NCI-H2196 (cell line): ENCODE data around the gene SLC38A4.
"Not testable (repeated sequence)": the region's sequence is repeated elsewhere in the genome, so short reads cannot be mapped to it uniquely, and the experiment has no call there.

Experiments used
- DNase-seq: peaks from one replicate; lab custom pipeline; 2025; ENCODE audit not compliant: unreplicated experiment; lab: John Stamatoyannopoulos, UW

Gene SLC38A4, protein sequence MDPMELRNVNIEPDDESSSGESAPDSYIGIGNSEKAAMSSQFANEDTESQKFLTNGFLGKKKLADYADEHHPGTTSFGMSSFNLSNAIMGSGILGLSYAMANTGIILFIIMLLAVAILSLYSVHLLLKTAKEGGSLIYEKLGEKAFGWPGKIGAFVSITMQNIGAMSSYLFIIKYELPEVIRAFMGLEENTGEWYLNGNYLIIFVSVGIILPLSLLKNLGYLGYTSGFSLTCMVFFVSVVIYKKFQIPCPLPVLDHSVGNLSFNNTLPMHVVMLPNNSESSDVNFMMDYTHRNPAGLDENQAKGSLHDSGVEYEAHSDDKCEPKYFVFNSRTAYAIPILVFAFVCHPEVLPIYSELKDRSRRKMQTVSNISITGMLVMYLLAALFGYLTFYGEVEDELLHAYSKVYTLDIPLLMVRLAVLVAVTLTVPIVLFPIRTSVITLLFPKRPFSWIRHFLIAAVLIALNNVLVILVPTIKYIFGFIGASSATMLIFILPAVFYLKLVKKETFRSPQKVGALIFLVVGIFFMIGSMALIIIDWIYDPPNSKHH

DNA sequence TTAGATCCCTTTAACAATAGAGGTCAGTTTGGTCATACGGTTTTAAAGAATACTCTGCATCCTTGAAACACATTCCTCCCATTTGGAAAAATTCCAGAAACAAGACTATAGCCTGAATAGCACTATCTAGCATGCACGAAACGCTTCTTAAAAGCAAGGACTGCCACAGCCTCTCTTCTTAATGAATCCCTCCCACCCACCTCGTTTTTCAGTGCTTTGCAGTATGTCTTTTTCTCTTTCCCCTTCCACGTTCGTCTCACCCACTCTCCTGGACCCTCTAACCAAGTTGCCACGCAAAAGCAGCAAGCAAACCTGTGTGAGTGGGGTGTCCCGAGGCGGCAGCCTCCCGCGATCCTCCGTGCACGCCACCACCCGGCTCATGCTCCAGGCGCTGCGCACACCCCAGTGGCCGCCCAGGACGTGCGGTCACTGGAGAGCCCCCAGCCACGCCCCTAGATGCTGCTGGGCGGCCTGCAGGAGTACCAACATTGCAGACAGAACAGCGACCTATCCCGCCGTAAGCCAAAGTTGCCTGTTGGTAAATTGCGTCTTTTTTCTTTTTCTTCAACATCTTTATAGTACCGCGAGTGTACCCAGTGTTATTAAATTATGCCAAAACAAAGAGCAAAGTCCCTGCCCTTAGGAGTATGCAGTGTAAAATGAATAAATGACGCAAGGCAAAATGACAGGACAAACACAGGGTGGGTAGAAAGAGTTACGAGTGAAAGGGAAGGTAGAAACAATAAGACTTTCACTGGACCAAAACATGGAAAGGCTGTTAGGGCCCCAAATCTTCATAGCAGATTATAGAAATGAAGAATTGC lies at the start of gene SLC38A4:
Gene SLC38A4, minus strand, starts transcription at position 407 of the 824 bp plus-strand sequence. CDS start 32,926 bp downstream, outside the sequence.
- DNase-seq = no peak

DNA sequence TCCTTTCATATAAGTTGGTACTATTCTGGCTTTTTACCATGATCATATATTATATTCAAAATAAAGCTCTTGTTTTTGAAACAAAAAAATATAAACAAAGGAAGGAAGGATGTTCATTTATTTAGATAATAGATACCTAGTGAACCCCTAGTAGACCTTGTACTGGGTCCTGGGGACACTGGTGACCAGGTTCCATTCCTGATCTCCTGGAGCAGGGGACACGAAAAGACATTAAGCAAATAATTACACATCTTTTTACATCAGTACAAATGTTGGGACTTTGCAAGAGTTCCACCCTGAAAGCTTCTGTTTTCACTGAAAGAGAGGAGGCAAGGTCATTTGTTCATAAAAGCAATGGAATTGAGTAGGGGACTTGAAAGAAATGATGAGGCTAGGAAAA lies 49.3 kb upstream of the SLC38A4 start:
- no peak for DNase-seq

DNA sequence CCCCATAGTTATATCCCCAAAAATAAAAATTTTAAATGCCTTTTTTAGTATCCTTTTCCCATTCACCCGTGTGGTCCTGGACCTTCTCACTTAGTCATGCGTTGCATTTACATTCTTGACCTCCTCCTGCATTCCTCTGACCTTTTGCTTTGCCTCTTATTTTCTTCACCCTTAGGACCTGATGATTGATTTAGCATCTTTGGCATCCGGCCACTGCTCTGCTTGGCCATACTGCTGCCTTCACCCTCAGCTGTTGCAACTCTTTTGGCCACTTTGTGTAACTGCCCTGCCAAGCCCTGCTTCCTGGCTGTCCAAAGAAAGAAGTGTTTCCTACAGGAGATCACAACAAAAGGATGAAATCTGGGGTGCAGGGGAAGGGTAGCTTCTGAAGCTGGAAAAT lies 48.8 kb upstream of the SLC38A4 start:
- DNase-seq = no peak

DNA sequence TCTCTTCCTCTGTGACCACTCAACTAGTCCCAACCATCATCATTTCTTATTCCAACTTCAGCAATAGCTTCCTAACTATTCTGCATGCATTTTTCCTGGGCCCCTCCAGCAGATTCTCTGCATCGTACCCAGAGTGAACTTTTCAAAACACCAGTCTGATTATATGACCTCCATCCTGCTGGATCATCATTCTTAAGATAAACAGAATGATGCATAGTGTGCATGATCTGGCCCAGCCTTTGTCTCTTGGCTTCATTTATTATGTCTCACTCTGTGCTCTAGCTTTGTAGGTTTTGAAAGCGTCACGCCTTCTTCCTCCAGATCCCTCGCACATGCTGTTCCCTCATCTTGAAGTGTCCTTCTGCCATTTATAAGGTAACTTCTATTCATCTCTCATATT lies 46.3 kb upstream of the SLC38A4 start:
- no peak for DNase-seq

DNA sequence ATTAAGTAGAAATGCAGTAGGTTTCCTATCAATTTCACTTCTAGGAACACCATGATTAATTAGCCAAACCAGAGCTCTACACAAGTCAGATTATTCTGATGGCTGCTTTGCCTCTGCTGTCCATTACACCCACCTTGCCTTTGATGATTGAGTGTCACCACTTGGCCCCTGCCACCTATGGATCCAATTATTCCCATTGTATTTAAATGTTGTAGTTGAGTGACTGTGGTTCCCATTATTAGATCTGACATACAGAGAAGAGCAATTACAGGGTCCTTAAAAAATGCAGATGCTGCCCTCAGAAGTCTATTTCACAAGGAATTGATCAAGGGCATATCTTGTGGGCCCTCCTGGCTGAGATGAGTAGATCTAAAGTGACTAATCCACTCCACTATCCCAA lies 39.5 kb upstream of the SLC38A4 start:
- DNase-seq = no peak

DNA sequence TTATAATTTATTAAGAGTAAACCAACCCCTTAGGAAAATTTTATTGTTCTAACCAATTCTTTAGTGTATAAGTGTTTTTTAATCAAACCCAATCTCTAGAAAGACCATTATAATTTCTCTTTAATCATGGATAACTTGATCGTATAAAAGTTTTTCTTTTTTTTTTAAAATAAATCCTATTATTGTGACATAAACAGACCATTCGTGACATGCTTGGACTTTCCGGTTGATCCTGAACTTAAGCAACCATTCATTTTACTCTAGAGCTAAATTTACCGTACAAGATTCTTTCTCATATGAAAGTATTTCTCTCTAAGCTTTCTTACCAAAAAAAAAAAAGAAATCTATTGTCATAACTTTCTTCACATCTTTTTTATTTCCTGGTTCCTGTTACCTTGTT lies 32.6 kb upstream of the SLC38A4 start:
- no peak for DNase-seq

DNA sequence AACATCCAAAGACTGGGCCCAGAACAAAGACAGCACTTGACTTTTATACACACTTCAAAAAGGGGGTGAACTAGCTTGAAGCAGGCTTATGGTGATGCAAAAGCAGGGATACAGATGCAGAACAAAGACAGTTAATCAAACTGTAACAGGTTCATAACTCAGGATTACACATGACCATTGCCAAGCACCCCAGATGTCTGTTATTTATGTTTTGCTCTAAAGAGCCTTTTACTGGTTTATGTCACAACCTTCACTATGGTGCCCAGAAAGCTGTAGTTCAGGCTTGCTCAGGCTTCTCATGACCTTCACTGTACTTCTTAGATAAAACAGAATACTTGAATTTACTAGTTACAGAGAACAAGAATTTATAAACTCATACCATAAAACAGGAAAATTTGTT lies 31.7 kb upstream of the SLC38A4 start:
- no peak for DNase-seq

DNA sequence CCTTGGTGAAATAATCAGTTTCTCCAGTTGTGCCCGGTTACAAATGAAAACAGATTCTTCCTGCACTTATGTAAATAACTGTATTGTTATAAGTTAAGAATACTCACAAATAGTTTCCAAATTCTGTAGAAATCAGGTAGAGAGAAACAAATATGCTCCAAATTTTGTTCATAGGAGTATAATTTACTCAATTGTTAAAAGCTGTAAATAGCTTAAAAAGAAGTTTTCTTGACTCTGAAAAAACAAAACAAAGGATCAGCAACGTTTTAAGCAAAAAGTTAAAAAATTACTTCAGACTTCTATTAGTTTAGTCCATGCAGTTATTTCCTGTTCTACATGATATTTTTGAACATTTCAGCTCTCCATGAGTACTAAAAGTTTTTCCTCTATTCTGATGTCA lies 30.0 kb upstream of the SLC38A4 start:
- no peak for DNase-seq

DNA sequence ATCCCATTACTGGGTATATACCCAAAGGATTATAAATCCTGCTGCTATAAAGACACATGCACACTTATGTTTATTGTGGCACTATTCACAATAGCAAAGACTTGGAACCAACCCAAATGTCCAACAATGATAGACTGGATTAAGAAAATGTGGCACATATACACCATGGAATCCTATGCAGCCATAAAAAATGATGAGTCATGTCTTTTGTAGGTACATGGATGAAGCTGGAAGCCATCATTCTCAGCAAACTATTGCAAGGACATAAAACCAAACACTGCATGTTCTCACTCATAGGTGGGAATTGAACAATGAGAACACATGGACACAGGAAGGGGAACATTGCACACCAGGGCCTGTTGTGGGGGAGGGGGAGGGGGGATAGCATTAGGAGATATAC lies 28.4 kb upstream of the SLC38A4 start:
- DNase-seq = not testable (repeated sequence)

DNA sequence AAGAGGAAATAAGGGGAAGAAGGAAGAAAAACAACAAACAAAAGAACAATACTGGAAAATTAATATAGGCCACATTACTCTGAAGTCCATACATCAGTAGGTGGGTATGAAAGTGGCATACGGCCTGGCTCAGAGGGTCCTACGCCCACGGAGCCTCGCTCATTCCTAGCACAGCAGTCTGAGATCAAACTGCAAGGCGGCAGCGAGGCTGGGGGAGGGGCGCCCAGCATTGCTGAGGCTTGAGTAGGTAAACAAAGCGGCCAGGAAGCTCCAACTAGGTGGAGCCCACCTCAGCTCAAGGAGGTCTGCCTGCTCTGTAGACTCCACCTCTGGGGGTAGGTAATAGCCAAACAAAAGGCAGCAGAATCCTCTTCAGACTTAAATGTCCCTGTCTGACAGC lies 23.0 kb upstream of the SLC38A4 start:
- DNase-seq = not testable (repeated sequence)

DNA sequence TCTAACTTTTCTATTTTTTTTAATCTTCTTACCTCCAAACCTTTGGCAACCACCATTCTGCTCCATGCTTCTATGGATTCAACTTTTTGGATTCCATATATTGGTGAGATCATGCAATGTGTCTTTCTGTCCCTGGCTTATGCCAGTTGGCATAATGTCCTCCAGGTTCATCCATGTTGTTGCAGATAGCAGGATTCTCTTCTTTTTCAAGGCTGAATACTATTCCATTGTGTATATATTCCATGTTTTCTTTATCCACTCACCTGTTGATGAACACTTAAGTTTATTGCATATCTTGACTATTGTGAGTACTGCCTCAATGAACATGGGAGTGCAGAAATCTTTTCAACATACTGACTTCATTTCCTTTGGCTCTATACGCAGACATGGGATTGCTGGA lies 21.2 kb upstream of the SLC38A4 start:
- DNase-seq = no peak

DNA sequence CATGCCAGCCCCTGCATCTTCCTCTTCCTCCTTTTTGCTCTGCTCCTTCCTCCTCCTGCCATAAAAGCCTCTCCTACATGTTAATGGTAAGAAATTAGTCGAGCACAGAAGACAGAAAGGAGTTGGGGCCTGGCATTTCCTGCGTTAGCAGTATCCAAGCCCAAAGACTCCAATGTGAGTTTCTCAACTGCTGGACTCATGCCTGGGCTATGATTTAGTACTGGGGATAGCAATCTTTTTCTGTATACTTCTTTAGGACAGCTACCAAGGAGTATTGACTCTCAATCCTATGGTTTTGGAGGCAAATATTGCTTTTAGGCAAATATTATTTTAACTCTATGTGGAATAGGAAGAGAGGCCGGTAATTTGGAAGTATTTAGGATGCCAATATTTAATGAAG lies 18.0 kb upstream of the SLC38A4 start:
- no peak for DNase-seq

DNA sequence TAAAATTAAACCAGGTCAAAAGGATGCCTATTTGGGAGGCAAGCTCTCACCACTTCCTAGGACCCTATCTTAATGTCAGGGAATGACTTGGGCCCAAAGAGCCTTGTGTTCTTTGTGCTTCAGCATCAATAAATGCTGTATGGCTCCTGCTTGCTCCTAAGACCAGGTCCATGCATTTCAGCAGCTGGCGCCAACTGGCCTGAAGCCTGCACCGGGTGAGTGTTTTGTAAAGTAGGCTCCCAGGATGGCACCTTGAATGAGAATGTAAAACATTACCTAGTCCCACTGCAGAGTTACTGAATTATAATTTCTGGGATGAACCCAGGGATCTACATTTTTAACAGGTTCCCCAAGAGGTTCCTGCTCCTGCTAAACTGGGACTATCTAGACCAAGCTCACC lies 16.1 kb upstream of the SLC38A4 start:
- DNase-seq = no peak

DNA sequence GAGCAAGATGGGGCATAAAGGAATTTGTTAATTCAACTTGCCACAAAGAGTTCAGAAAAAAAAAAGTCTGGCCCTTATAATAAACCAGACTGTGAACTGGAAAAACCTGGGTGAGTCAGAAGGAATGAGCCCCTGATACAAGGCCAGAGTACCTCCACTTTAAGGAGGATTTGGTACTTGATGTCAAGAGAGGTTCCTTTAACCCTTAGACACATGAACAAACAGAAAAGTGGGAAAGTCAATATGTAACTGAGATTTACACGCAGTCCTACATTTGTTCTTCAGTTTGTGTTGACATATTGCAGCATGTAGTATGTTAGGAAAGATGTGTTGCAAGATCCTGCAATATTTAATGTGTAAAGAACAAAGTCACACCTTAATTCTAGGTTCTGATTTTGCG lies 14.2 kb upstream of the SLC38A4 start:
- DNase-seq = no peak

DNA sequence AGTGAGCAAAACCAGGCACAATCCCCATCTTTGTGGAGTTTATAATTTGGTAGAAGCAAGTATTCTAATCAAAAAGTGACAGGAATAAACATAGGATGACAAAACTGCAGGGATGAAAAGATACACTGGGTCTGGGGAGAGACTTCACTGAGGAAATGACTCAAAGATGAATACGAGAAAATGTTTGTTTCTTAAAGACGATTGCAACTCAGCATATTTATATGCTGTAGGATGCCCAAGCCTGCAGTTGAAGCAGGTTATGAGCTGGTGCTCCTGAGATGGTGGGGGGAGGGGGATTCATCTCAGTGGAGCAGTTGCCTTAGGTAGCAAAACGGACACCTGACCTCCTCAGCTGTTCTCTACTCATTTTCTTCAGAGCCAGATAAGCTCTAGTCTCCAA lies 13.4 kb upstream of the SLC38A4 start:
- no peak for DNase-seq

DNA sequence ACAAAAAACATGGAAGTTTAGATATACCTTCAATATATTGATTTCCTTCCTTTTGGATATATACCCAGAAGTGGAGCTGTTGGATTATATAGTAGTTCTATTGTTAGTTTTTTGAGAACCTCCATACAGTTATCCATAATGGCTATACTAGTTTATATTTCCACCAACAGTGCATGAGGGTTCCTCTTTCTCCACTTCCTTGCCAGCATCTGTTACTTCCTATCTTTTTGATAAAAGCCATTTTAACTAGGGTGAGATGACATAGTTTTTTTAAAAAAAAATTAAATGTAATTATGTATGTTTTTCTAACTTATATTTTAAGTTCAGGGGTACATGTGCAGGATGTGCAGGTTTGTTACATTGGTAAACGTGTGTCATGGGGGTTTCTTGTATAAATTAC lies 10.0 kb upstream of the SLC38A4 start:
- no peak for DNase-seq

DNA sequence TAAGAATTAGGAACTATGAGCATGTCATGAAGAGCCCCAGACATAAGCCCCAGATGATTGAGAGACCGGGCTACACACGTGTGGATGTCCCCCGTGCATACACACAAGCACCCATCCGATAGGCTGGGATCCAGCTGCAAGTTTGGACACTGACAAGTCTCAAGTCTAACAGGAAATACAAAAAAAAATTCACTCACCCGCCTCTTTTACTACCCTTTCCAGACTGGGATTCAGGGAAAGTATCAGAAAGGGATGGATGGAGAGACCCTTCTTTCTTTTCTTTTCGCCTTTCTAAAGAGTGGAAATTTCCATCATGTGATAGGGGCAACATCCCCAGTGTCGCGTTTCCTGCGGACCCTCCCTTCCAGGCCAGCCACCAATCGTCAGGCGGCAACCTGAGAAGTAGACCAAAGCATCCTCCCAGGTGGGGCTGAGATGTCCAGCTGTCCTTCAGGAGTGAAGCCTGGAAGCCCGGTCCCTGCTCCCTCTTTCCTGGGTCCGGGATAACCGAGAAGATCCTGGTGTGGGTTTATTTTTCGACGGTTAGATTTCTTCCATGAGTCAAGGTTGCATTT lies 6.4 kb upstream of the SLC38A4 start:
- no peak for DNase-seq

DNA sequence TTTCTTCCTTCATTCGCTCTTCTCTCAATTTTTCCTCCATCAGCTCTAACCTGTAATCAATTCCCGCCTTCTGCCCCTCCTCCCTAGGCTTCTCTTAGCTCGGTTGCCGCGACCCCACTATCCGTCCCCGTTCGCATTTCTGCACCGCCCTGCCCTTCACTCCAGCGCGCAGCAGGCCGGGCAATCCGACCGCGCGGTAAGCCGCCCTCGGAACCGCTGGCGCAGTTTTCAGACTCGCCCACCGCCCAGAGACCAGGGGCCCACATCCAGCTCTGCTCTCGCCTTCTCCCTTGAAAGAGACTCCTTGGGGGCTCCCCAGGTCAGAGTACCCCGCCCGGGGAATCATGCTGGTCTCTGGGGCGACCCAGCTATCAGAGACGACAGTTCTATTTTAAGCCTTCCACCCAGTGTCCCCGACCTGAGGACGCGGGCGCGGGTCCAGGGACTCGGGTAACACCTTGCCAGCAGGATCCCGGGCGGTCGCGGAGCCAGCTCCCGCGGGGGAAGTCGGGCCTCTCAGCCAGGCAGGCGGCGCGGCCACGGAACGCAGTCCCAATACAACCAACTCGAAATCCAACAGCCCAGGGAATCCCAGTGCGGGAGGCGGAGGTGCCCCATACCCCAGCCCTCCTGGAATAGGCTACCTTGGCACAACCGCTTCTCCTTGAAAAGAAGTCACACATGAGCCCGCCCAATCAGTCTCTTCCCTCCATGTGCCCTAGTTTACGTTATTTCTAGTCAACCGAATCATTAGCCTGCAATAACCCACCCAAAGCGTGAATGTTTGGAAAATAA lies 5.7 kb upstream of the SLC38A4 start:
- DNase-seq = no peak

DNA sequence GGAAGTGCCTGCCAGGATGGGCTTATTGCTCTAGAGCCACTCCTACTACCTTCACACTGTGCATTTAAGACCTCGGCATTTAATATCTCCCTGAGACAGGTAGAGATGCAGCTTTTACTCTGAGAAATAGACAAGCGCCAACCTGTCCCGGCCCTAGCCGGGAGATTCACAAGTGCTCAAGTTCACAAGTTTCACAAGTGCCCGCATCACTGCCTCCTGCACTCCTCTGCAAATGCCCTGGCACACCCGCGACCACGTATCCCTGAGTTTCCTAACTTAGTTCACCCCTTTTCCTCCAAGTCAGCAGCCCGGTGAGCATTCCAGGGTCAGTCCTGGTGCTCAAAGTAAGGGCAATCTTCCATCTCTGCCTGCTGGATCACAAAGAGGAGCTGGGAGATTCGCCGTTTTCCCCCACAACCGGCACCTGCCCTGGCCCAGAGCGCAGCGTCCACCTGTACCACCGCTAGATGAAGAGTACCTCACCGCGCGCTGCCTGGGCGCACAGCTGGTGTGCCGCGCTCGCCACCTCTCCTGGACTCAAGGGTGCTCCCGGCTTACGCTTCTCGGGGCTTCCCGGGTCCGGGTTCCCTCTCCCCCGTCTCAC lies 5.0 kb upstream of the SLC38A4 start:
- DNase-seq = no peak

DNA sequence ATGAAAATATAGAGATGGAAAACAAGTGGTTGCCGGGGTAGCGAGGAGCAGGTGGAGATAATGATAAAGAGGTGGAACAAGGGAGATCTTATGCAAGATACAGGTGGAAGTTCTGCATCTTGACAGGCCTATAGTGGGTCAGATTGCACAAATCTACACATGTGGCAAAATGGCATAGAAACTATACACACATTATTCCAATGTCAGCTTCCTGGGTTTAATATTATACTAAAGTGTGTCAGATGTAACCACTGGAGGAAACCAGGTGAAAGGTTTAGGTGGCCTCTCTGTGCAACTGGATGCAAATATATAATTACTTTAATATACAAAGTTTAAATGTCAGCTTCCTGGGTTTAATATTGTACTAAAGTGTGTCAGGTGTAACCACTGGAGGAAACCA lies 1.1 kb downstream of the SLC38A4 start:
- no peak for DNase-seq

DNA sequence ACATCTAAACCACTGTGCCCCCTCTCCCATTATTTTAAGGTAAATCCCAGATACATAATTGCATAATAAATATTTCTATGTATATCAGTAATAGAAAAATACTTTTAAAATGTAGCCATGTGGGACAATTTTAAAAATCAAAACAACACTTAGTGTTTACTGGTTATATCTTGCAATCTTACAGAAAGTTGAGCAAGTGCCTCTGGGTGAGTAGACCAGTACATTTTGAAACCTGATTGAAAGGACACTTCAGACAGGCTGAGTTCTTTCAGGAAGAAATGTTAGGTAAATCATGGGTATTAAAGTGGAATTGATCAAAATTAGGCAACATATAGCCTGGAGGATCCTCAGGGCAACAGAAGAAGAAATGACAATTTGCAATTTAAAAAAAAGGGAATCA lies 7.2 kb downstream of the SLC38A4 start:
- DNase-seq = no peak
